NCI-H460 (cell line): ENCODE data around the gene PPFIBP1. TPM values are rescaled to one million over a fixed set of nuclear protein-coding genes. Genes with fewer than 3 reads are reported as not detected.

Source experiments
- DNase-seq: peaks from one replicate; pipeline ENCODE4 v3.0.0-alpha.2; 2016; ENCODE audit warnings: low read depth; ENCODE audit errors: extremely low read depth
- total RNA-seq: library from RNA; depleted of rRNA; stranded (reverse); fragments of >200 nt; shearing (Covaris generic); gene quantifications from 2 replicates; pipeline ENCODE4 v1.2.3, GENCODE V29; 2014

PPFIBP1 gene
- total RNA-seq, 1 experiment from 2014 or later, result 75.1 TPM

- no peak for DNase-seq
Observed at GRCh38 chr12:27511031-27511722, 12.8 kb upstream of the PPFIBP1 start.

- DNase-seq, result no peak
Observed at GRCh38 chr12:27511723-27512045, 12.3 kb upstream of the PPFIBP1 start.

- DNase-seq, result no peak
Observed at GRCh38 chr12:27513155-27513824, 10.7 kb upstream of the PPFIBP1 start.

- no peak for DNase-seq
Observed at GRCh38 chr12:27515671-27516070, 8.3 kb upstream of the PPFIBP1 start.

GRCh38 chr12:27516625-27517024, 7.4 kb upstream of the PPFIBP1 start:
- DNase-seq, result no peak

- DNase-seq, result no peak
Observed at GRCh38 chr12:27517546-27517945, 6.5 kb upstream of the PPFIBP1 start.

- DNase-seq, result no peak
Observed at GRCh38 chr12:27517961-27518665, 5.9 kb upstream of the PPFIBP1 start.

GRCh38 chr12:27521066-27521465, 2.9 kb upstream of the PPFIBP1 start:
- no peak for DNase-seq

- DNase-seq, result no peak
Observed at GRCh38 chr12:27521981-27522380, 2.0 kb upstream of the PPFIBP1 start.

- DNase-seq, result no peak
Observed at GRCh38 chr12:27523305-27523641, 733 bp upstream of the PPFIBP1 start.

- DNase-seq, result no peak
Observed at GRCh38 chr12:27524494-27524835, 459 bp downstream of the PPFIBP1 start.

GRCh38 chr12:27524839-27525753, 1.1 kb downstream of the PPFIBP1 start:
- DNase-seq, result no peak

GRCh38 chr12:27527512-27527911, 3.5 kb downstream of the PPFIBP1 start:
- DNase-seq, result no peak

- no peak for DNase-seq
Observed at GRCh38 chr12:27528788-27529187, 4.8 kb downstream of the PPFIBP1 start.

GRCh38 chr12:27530157-27530922, 6.3 kb downstream of the PPFIBP1 start:
- DNase-seq, result no peak

- no peak for DNase-seq
Observed at GRCh38 chr12:27531896-27532295, 7.9 kb downstream of the PPFIBP1 start.

GRCh38 chr12:27534060-27534764, 10.2 kb downstream of the PPFIBP1 start:
- no peak for DNase-seq

- no peak for DNase-seq
Observed at GRCh38 chr12:27534765-27535161, 10.8 kb downstream of the PPFIBP1 start.

GRCh38 chr12:27535318-27535717, 11.3 kb downstream of the PPFIBP1 start:
- no peak for DNase-seq
